Sigmoid colon (tissue), 7 donors: ENCODE results near the gene FPR1. TPM values are rescaled to one million over a fixed set of nuclear protein-coding genes. Genes with fewer than 3 reads are reported as not detected.
"Not testable (repeated sequence)": the region's sequence is repeated elsewhere in the genome, so short reads cannot be mapped to it uniquely, and the experiment has no call there.

Source experiments
- DNase-seq: peaks from one replicate; pipeline ENCODE4 v3.0.0-alpha.2; 2019
- H3K27ac ChIP-seq, 4 donors: fragments of 200-600 bp; sonication (generic); one replicate each; pipeline ENCODE4 v1.5.1; 2016 to 2019; ENCODE audit warnings: mild to moderate bottlenecking in 1 of 4
- H3K27me3 ChIP-seq, 3 donors: fragments of 200-600 bp; sonication (generic); one replicate each; pipeline ENCODE4 v1.5.1; 2019; ENCODE audit warnings: mild to moderate bottlenecking in 1 of 3
- H3K36me3 ChIP-seq, 4 donors: fragments of 200-600 bp; sonication (generic); one replicate each; pipeline ENCODE4 v1.5.1; 2016 to 2019
- H3K4me1 ChIP-seq, 4 donors: fragments of 200-600 bp; sonication (generic); one replicate each; pipeline ENCODE4 v1.5.1; 2017 to 2019
- H3K4me3 ChIP-seq, 4 donors: fragments of 200-600 bp; sonication (generic); one replicate each; pipeline ENCODE4 v1.5.1; 2017 to 2019; ENCODE audit warnings: mild to moderate bottlenecking in 2 of 4, moderate library complexity in 1 of 4
- H3K9me3 ChIP-seq, 4 donors: fragments of 200-600 bp in 3 of 4; sonication (generic) in 3 of 4; one replicate each; pipeline versions ENCODE4 v1.5.1 to v1.6.1; 2013 to 2019
- EP300 ChIP-seq, 4 donors: sonication (generic); formaldehyde crosslinking; IDR thresholded peaks; one replicate each; pipeline ENCODE4 v1.6.1; 2017; ENCODE audit warnings: antibody characterized with exemption in 4 of 4
- POLR2A ChIP-seq, 2 donors: fragments of 450-650 bp; IDR thresholded peaks; one replicate each; pipeline ENCODE4 v1.6.1; 2016; ENCODE audit warnings: antibody characterized with exemption in 2 of 2, mild to moderate bottlenecking in 2 of 2, moderate library complexity in 2 of 2
- POLR2AphosphoS5 ChIP-seq, 4 donors: sonication (generic); formaldehyde crosslinking; IDR thresholded peaks; one replicate each; pipeline ENCODE4 v1.6.1; 2017; ENCODE audit warnings: antibody characterized with exemption in 4 of 4
- WGBS, 2 donors: extraction: QIAGEN DNeasy Blood & Tissue Kit; methylation state at CpG; one replicate each; pipeline ENCODE4 v1.1.7; 2013; 5-methylcytosine and 5-hydroxymethylcytosine counted together
- intact Hi-C: fragments of 100-400 bp; cut with DNase I; formaldehyde crosslinking; loops from one replicate; pipeline ENCODE4 v1.15.1; 2023
- polyA plus RNA-seq, 3 donors: library from polyadenylated mRNA; stranded (reverse); fragments of 200-250 nt; gene quantifications; one replicate each; pipeline ENCODE4 v1.2.3, GENCODE V29; 2013
- total RNA-seq, 4 donors: library from RNA; depleted of rRNA; stranded (reverse); fragments of >200 nt; gene quantifications; one replicate each; pipeline ENCODE4 v1.1.0, GENCODE V29; 2016
- TF ChIP-seq, protein P1 (sequence below), 4 experiments: fragments of 450-650 bp in 3 of 4; fragments of 200-600 bp in 1 of 4; IDR thresholded peaks; one replicate each; pipeline ENCODE4 v1.5.1; 2016 to 2019; ENCODE audit warnings: antibody characterized with exemption in 4 of 4, mild to moderate bottlenecking in 3 of 4, moderate library complexity in 2 of 4
- donor health status: healthy with polysubstance abuse.
- donor health status: Bipolar disorder and iron deficiency.
- donor health status: healthy.

The FPR1 gene
- total and polyA plus RNA-seq, 7 donors = 1.2 to 15.9 (median 5.0) TPM

DNA sequence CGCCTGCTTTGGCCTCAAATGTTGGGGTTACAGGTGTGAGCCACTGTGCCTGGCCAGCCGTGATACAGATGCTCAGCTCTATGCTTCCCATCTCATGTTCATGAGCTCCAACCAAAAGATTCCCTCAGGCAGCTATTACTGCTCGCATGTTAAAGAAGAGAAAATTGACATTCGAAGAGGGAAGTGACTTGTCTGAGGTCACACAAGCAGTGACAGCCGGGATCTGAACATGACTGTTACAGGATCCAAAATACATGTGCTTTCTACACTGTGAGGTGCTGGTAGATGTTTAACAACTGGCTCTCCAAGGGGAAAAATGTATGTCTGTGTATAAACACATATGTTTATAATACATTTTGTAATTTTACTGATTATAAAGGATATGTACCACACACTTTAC, 11.3 kb downstream of the FPR1 start:
- TF ChIP-seq EP300 (IDR thresholded peaks at IDR 0.05) = no peak
- no peak for TF ChIP-seq POLR2AphosphoS5 (IDR thresholded peaks at IDR 0.05)
- TF ChIP-seq POLR2A (IDR thresholded peaks at IDR 0.05) = no peak
- TF ChIP-seq, protein P1, sequence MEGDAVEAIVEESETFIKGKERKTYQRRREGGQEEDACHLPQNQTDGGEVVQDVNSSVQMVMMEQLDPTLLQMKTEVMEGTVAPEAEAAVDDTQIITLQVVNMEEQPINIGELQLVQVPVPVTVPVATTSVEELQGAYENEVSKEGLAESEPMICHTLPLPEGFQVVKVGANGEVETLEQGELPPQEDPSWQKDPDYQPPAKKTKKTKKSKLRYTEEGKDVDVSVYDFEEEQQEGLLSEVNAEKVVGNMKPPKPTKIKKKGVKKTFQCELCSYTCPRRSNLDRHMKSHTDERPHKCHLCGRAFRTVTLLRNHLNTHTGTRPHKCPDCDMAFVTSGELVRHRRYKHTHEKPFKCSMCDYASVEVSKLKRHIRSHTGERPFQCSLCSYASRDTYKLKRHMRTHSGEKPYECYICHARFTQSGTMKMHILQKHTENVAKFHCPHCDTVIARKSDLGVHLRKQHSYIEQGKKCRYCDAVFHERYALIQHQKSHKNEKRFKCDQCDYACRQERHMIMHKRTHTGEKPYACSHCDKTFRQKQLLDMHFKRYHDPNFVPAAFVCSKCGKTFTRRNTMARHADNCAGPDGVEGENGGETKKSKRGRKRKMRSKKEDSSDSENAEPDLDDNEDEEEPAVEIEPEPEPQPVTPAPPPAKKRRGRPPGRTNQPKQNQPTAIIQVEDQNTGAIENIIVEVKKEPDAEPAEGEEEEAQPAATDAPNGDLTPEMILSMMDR (IDR thresholded peaks at IDR 0.05) = no peak

DNA sequence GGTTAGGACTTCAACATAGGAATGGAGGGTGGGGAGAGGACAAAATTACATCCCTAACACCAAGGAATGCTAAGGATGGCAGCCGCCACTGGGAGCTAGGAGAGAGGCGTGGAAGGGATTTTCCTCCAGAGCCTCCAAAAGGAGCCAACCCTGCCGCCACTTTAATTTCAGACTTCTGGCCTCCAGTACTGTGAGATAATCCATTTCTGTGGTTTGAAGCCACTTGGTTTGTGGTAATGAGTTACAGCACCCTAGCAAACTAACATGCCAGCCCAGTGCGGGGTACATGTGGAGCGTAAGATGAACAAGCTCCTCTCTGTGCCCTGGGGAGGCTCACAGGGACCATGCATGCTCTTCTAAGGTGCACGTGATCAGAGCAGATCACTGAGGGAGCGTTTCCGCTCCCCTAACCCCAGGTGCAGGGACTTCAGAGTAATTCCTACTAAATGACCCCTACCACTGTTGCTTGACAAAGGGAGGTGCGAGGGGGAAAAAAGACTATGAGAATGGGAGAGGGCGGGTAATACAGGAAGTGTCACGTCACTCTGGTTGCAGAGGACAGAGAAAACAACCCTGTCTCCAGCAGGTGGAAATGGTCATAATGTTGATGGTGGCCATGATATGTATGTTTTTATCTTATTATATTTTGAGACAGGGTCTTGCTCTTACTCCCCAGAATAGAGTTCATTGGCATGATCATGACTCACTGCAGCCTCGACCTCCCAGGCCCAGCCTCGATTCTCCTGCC, 12.0 kb downstream of the FPR1 start:
- intact Hi-C loops = no loop called here
- H3K27me3 ChIP-seq = peaks cover 0 to 19% (median 0%) of the 10 kb centered on the region in 3 donors

More for the DNA sequence above, 11.3 kb downstream of the FPR1 start:
- DNase-seq = no peak
- intact Hi-C loops = no loop called here
- H3K27me3 ChIP-seq = peaks cover 0 to 16% (median 0%) of the 10 kb centered on the region in 3 donors
- no peak overlapping the region for H3K4me3 ChIP-seq
- H3K4me1 ChIP-seq = no peaks in the 10 kb centered on the region
- 76 to 89% methylated on average over 5 of the region's 5 CpGs for WGBS, 2 donors
- H3K36me3 ChIP-seq = no peaks in the 10 kb centered on the region
- no peak overlapping the region for H3K27ac ChIP-seq
- no peaks in the 10 kb centered on the region for H3K9me3 ChIP-seq

DNA sequence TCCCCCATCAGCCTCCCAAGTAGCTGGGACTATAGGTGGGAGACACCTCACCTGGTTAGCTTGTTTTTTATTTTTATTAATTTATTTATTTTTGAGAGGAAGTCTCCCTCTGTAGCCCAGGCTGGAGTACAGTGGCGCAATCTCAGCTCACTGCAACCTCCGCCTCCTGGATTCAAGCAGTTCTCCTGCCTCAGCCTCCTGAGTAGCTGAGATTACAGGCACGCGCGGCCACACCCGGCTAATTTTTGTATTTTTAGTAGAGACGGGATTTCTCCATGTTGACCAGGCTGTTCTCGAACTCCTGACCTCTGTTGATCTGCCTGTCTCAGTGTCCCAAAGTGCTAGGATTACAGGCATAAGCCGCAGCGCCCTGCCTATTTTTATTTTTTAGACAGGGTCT, 13.2 kb downstream of the FPR1 start:
- H3K36me3 ChIP-seq, H3K9me3 ChIP-seq, H3K4me3 ChIP-seq, H3K27ac ChIP-seq, H3K4me1 ChIP-seq, DNase-seq, intact Hi-C loops: not testable (repeated sequence)
- H3K27me3 ChIP-seq = peaks cover 0 to 26% (median 0%) of the 10 kb centered on the region in 3 donors
- WGBS, 2 donors = 84 to 91% methylated on average over 10 of the region's 10 CpGs

More for the DNA sequence above, 12.0 kb downstream of the FPR1 start:
- Histone ChIP-seq H3K36me3 (no peaks in the 10 kb centered on the region), H3K27ac (no peak overlapping the region), H3K4me1 (no peaks in the 10 kb centered on the region), H3K4me3 (no peak overlapping the region), H3K9me3 (no peaks in the 10 kb centered on the region)
- no peak for TF ChIP-seq EP300 (IDR thresholded peaks at IDR 0.05)
- no peak for TF ChIP-seq POLR2A (IDR thresholded peaks at IDR 0.05)
- TF ChIP-seq, protein P1 (IDR thresholded peaks at IDR 0.05) = no peak
- TF ChIP-seq POLR2AphosphoS5 (IDR thresholded peaks at IDR 0.05) = no peak
- WGBS, 2 donors = 71 to 75% methylated on average over 13 of the region's 13 CpGs
- DNase-seq = no peak

DNA sequence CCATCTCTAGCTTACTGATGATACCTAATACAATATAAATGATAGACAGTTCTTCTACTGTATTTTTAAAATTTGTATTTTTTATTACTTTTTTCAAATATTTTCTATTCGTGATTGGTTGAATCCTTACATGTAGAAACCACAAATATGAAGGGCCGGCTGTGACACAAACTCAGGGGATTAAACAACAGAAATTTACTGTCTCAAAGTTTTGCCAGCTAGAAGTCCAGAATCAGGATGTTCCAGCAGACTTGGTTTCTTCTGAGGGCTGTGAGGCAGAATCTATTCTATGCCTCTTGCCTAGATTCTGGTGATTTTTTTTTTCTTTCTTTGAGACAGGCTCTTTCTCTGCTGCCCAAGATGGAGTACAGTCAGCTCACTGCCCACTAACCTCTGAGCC, 13.8 kb downstream of the FPR1 start:
- peaks cover 0 to 28% (median 0%) of the 10 kb centered on the region in 3 donors for H3K27me3 ChIP-seq
- H3K4me3 ChIP-seq = no peak overlapping the region
- intact Hi-C loops = no loop called here
- no peaks in the 10 kb centered on the region for H3K4me1 ChIP-seq
- no peaks in the 10 kb centered on the region for H3K36me3 ChIP-seq
- no peak for TF ChIP-seq POLR2A (IDR thresholded peaks at IDR 0.05)
- WGBS, 2 donors = 68 to 76% methylated on average over 2 of the region's 2 CpGs
- H3K9me3 ChIP-seq = no peaks in the 10 kb centered on the region
- H3K27ac ChIP-seq = no peak overlapping the region
- DNase-seq = no peak

DNA sequence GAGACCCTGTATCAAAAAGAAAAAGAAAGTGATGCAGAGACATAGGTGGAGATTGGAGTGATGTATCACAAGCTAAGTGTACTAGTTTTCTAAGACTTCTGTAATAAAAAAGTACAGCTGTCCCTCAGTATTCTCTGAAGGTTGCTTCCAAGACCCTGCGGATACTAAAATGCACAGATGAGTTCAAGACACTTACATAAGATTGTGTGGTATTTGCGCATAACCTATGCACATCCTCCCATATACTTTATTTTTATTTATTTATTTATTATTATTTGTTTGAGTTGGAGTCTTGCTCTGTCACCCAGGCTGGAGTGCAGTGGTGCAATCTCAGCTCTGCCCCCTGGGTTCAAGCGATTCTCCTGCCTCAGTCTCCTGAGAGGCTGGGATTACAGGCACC, 14.3 kb downstream of the FPR1 start:
- peaks cover 0 to 28% (median 0%) of the 10 kb centered on the region in 3 donors for H3K27me3 ChIP-seq
- intact Hi-C loops = no loop called here
- DNase-seq = no peak
- H3K36me3 ChIP-seq = no peaks in the 10 kb centered on the region
- no peak overlapping the region for H3K27ac ChIP-seq
- no peaks in the 10 kb centered on the region for H3K9me3 ChIP-seq
- H3K4me1 ChIP-seq = no peaks in the 10 kb centered on the region
- H3K4me3 ChIP-seq = no peak overlapping the region
- WGBS, 2 donors = 91 to 97% methylated on average over 3 of the region's 3 CpGs
- TF ChIP-seq, protein P1 (IDR thresholded peaks at IDR 0.05) = no peak
- TF ChIP-seq POLR2AphosphoS5 (IDR thresholded peaks at IDR 0.05) = no peak
- no peak for TF ChIP-seq POLR2A (IDR thresholded peaks at IDR 0.05)
- TF ChIP-seq EP300 (IDR thresholded peaks at IDR 0.05) = no peak
